HepG2 (cell line): ENCODE data around the gene OGA. TPM values are rescaled to one million over a fixed set of nuclear protein-coding genes. Genes with fewer than 3 reads are reported as not detected.

ENCODE experiments used
- AGO2 ChIP-seq: fragments of 200-400 bp; formaldehyde crosslinking; optimal IDR thresholded peaks from 2 replicates; pipeline ENCODE3; 2017; ENCODE audit warnings: mild to moderate bottlenecking, low read depth, low read length, moderate library complexity
- CC2D1A ChIP-seq: sonication (generic); formaldehyde crosslinking; IDR thresholded peaks from 2 replicates; pipeline ENCODE4 v1.8.1; 2023; ENCODE audit warnings: mild to moderate bottlenecking, missing genetic modification reagents
- HNRNPLL ChIP-seq: fragments of 200-400 bp; formaldehyde crosslinking; IDR thresholded peaks from 2 replicates; pipeline ENCODE4 v1.6.1; 2017; ENCODE audit warnings: mild to moderate bottlenecking, low read depth, low read length; ENCODE audit not compliant: poor library complexity, severe bottlenecking
- HNRNPUL1 ChIP-seq: fragments of 200-400 bp; formaldehyde crosslinking; IDR thresholded peaks from 2 replicates; pipeline ENCODE4 v1.6.1; 2017; ENCODE audit warnings: low read depth, mild to moderate bottlenecking, low read length, moderate library complexity
- IKZF4 ChIP-seq: sonication (generic); formaldehyde crosslinking; IDR thresholded peaks from 2 replicates; pipeline ENCODE4 v1.5.1; 2020; ENCODE audit warnings: borderline replicate concordance, mild to moderate bottlenecking, low read depth, missing genetic modification reagents; ENCODE audit errors: not compliant biosample characterization
- MAFF ChIP-seq: IDR thresholded peaks from 2 replicates; pipeline ENCODE4 v1.6.1; 2011; ENCODE audit warnings: low read depth, low read length, improper control_type of control experiment
- MAFK ChIP-seq, 2 experiments: IDR thresholded peaks in 1 of 2; conservative IDR thresholded peaks in 1 of 2; 2 replicates each; pipeline ENCODE4 v1.6.1; 2011; ENCODE audit warnings: improper control_type of control experiment in 2 of 2, low read length in 2 of 2
- NCOA5 ChIP-seq: sonication (generic); formaldehyde crosslinking; IDR thresholded peaks from 2 replicates; pipeline ENCODE4 v1.4.0; 2020; ENCODE audit warnings: missing genetic modification reagents
- POLR2A ChIP-seq, 2 experiments: IDR thresholded peaks; 2 replicates each; pipeline ENCODE4 v1.6.1; 2011; ENCODE audit warnings: low read depth in 2 of 2, low read length in 2 of 2, mild to moderate bottlenecking in 1 of 2, moderate library complexity in 1 of 2; ENCODE audit not compliant: insufficient read depth in 1 of 2
- RBFOX2 ChIP-seq: fragments of 200-400 bp; formaldehyde crosslinking; IDR thresholded peaks from 2 replicates; pipeline ENCODE4 v1.6.1; 2017; ENCODE audit warnings: low read depth, mild to moderate bottlenecking, low read length
- RBM22 ChIP-seq: fragments of 200-400 bp; formaldehyde crosslinking; optimal IDR thresholded peaks from 2 replicates; pipeline ENCODE3; 2017; ENCODE audit warnings: mild to moderate bottlenecking, low read length, moderate library complexity
- SP4 ChIP-seq: sonication (generic); formaldehyde crosslinking; IDR thresholded peaks from 2 replicates; pipeline ENCODE4 v1.8.1; 2023; ENCODE audit warnings: mild to moderate bottlenecking, missing genetic modification reagents
- TBX2 ChIP-seq: sonication (generic); formaldehyde crosslinking; IDR thresholded peaks from 2 replicates; pipeline ENCODE4 v1.5.0; 2020; ENCODE audit warnings: missing genetic modification reagents, mild to moderate bottlenecking, borderline replicate concordance
- ZBTB21 ChIP-seq: sonication (generic); formaldehyde crosslinking; IDR thresholded peaks from 2 replicates; pipeline ENCODE4 v1.4.0; 2020; ENCODE audit warnings: missing genetic modification reagents
- ZBTB7A ChIP-seq: sonication (generic); formaldehyde crosslinking; IDR thresholded peaks from 2 replicates; pipeline ENCODE4 v1.8.0; 2022; ENCODE audit warnings: mild to moderate bottlenecking, missing genetic modification reagents
- ZFAT ChIP-seq: sonication (generic); formaldehyde crosslinking; conservative IDR thresholded peaks from 2 replicates; pipeline ENCODE4 v1.8.1; 2023; ENCODE audit warnings: missing genetic modification reagents, inconsistent platforms
- ZNF282 ChIP-seq: fragments of 450-650 bp; IDR thresholded peaks from 2 replicates; pipeline ENCODE4 v1.6.1; 2018; ENCODE audit not compliant: partially characterized antibody
- ZNF292 ChIP-seq: sonication (generic); formaldehyde crosslinking; IDR thresholded peaks from 2 replicates; pipeline ENCODE4 v1.8.1; 2022; ENCODE audit warnings: mild to moderate bottlenecking, low read depth, missing genetic modification reagents, borderline replicate concordance
- ZNF776 ChIP-seq: sonication (generic); formaldehyde crosslinking; IDR thresholded peaks from 2 replicates; pipeline ENCODE4 v1.4.0; 2020; ENCODE audit warnings: mild to moderate bottlenecking, missing genetic modification reagents
- ZNF83 ChIP-seq: sonication (generic); formaldehyde crosslinking; IDR thresholded peaks from 2 replicates; pipeline ENCODE4 v1.4.0; 2020; ENCODE audit warnings: missing genetic modification reagents, mild to moderate bottlenecking, borderline replicate concordance
- polyA plus RNA-seq, 8 experiments: library from polyadenylated mRNA; depleted of rRNA in 3 of 8; stranded (reverse) in 7 of 8; unstranded in 1 of 8; fragments of >200 nt; fragmentation: Illumina TruSeq in 4 of 8; extraction: Trizol in 4 of 8; gene quantifications; 2 replicates each; pipeline versions ENCODE4 v1.2.1 to v1.2.3, GENCODE V29; 2011 to 2016; ENCODE audit warnings: low read depth in 4 of 8, missing spikeins in 1 of 8, mixed read lengths in 1 of 8; ENCODE audit not compliant: insufficient read depth in 1 of 8
- total RNA-seq, 5 experiments: library from RNA; depleted of rRNA; stranded (reverse); fragments of >200 nt; fragmentation: Illumina TruSeq; extraction: Trizol; gene quantifications; 2 replicates each; pipeline ENCODE4 v1.2.3, GENCODE V29; 2016; ENCODE audit warnings: low read depth in 1 of 5
- TF ChIP-seq, protein P1 (sequence below): sonication (generic); formaldehyde crosslinking; conservative IDR thresholded peaks from 2 replicates; pipeline ENCODE4 v1.4.0; 2020; ENCODE audit warnings: missing genetic modification reagents

OGA gene
- total and polyA plus RNA-seq, 2 of the 13 experiments (the other 11 are each of a cell fraction or from before 2014, with no cell fraction given), result 33.2 to 39.8 TPM

- no peak for TF ChIP-seq HNRNPUL1
- TF ChIP-seq, protein P1, sequence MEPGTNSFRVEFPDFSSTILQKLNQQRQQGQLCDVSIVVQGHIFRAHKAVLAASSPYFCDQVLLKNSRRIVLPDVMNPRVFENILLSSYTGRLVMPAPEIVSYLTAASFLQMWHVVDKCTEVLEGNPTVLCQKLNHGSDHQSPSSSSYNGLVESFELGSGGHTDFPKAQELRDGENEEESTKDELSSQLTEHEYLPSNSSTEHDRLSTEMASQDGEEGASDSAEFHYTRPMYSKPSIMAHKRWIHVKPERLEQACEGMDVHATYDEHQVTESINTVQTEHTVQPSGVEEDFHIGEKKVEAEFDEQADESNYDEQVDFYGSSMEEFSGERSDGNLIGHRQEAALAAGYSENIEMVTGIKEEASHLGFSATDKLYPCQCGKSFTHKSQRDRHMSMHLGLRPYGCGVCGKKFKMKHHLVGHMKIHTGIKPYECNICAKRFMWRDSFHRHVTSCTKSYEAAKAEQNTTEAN (CRISPR knock-in tag), result no peak
- TF ChIP-seq ZNF292, result no peak
- TF ChIP-seq AGO2, result peak; percentile 83
- TF ChIP-seq IKZF4 (CRISPR knock-in tag), result no peak
- TF ChIP-seq MAFK (conservative IDR thresholded peaks at IDR 0.05 in 1 of 2, IDR thresholded peaks at IDR 0.05 in 1 of 2; ENCODE audit: low read length in 2 of 2), result peak; percentile 55 to 75
- no peak for TF ChIP-seq ZNF776 (CRISPR knock-in tag)
- TF ChIP-seq ZNF282, result no peak
- TF ChIP-seq ZBTB7A (CRISPR knock-in tag), result no peak
- TF ChIP-seq NCOA5 (CRISPR knock-in tag), result no peak
- TF ChIP-seq ZNF83 (CRISPR knock-in tag), result no peak
- TF ChIP-seq SP4 (CRISPR knock-in tag), result no peak
- TF ChIP-seq ZFAT, result no peak
- TF ChIP-seq CC2D1A (CRISPR knock-in tag), result no peak
- peak; percentile 22; the same call in 1 of the 2 replicates for TF ChIP-seq RBFOX2
- TF ChIP-seq ZBTB21, result no peak
- TF ChIP-seq MAFF, result peak; percentile 63; the same call in 1 of the 2 replicates
- 0 out of 4 replicates have a peak, but pooled peaks of 1 of the 2 experiments have one; percentile 22 for TF ChIP-seq POLR2A (IDR thresholded peaks at IDR 0.05; ENCODE audit: insufficient read depth in 1 of 2, low read depth in 2 of 2, low read length in 2 of 2)
- peak; percentile 52 for TF ChIP-seq HNRNPLL
- peak; percentile 14 for TF ChIP-seq RBM22
- no peak for TF ChIP-seq TBX2 (CRISPR knock-in tag)
These were observed 12.3 kb upstream of the OGA start (continued) for GRCh38 chr10:101830322-101831168.
